Fibroblast of skin of left biceps (primary cell): ENCODE results near the gene EPO.

ENCODE experiments used
- DNase-seq, 2 experiments: peaks; one replicate each; pipeline ENCODE4 v3.0.0-alpha.2; 2013; ENCODE audit warnings: low read depth in 2 of 2

Gene EPO

DNA sequence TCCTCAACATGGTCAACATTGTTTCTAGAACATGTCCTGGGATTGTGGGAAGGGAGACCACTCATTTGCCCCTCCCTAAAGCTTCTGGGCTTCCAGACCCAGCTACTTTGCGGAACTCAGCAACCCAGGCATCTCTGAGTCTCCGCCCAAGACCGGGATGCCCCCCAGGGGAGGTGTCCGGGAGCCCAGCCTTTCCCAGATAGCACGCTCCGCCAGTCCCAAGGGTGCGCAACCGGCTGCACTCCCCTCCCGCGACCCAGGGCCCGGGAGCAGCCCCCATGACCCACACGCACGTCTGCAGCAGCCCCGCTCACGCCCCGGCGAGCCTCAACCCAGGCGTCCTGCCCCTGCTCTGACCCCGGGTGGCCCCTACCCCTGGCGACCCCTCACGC lies at the start of gene EPO:
Gene EPO (plus strand): TSS at position 190 of the 392 bp plus-strand sequence. CDS start 513 bp downstream, outside the sequence.
- no peak for DNase-seq

DNA sequence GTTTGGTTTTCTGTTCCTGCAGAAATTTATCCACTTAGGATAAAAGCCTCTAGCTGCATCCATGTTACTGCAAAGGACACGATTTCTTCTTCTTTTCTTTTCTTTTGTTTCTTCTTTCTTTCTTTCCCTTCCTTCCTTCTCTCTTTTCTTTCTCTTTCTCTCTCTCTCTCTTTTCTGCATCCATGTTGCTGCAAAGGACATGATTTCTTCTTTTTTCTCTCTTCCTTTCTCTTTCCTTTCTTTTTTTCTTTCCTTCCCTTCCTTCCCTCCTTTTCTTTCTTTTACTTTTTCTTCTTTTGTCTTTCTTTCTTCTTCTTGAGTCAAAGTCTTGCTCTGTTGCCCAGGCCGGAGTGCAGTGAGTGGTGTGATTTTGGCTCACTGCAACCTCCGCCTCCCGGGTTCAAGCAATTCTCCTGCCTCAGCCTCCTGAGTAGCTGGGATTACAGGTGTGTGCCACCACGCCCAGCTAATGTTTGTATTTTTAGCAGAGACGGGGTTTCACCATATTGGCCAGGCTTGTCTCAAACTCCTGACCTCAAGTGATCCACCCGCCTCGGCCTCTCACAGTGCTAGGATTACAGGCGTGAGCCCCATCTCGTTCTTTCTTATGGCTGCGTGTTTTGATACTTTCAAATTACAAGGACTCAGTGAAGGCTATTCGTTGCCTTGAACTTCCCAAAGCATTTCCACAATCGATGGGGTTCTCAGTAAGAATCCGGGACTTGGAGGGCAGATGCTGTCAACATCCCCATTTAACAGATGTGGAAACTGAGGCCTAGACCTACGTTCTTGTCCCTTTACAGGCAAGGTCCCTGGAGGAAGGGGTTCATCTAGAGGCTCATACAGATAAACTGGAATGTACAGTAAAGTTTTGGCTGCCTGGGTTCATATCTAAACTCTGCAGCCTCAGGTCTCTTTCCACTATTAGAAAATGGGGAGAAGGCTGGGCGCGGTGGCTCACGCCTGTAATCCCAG lies 48.6 kb upstream of the EPO start:
- DNase-seq, result no peak

DNA sequence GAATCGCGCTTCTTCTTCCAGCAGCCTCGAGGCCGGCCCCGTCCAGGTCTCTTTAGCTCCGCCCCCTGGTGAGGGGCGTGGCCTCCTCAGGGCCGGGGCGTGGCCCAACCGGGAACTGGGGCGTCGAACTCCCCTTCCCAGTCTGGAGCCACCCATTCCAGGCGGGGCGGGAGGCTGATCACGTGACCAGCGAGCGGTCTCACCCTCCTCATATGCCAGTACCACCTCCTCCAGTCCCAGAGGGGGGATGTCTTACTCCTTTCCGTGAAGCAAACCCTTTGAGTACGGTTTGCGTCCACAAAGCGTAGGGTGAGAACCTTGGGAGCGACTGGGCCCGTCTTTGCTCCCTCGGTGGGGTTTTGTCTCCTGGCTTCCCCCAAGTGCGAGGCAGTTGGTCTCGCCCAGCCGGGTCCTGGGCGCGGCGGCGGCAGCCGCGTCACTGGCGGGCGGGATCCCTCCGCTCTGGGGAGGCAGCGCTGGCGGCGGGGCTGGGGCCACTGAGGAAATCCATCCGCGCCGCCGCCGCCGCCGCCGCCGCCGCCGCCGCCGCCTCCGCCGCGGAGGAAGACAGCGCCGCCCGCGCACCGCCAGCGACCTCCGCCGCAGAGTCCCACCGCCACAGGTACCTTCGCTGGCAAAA lies 46.8 kb upstream of the EPO start, which contains the start of gene GNB2:
Gene GNB2 (plus strand): TSS at position 439 of the 640 bp plus-strand sequence. CDS start 2,526 bp downstream, outside the sequence.
- DNase-seq, result peak; percentile 99

DNA sequence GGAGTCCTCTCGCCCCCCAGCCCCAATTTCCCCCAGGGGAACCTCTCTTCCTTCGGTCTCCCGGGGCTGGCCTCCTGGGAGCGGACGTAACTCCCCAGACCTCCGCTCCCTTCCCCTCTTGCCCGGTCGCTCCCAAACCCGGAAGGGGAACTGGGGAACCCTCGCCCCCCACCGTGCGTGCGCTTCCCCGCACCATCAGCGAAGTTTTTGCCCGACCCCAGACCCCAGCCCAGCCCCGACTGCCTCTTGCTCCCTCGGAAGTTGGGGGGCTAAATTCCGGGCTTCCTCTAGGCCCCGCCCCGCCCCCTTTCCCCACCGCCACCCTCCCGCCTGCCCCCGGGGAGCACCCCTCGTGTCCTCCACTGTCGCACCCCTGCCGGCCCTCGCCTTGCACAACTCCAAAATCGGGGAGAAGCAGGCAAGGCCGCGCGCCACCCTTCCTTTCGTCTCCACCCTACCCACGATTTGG lies 46.3 kb upstream of the EPO start:
- DNase-seq, result no peak

DNA sequence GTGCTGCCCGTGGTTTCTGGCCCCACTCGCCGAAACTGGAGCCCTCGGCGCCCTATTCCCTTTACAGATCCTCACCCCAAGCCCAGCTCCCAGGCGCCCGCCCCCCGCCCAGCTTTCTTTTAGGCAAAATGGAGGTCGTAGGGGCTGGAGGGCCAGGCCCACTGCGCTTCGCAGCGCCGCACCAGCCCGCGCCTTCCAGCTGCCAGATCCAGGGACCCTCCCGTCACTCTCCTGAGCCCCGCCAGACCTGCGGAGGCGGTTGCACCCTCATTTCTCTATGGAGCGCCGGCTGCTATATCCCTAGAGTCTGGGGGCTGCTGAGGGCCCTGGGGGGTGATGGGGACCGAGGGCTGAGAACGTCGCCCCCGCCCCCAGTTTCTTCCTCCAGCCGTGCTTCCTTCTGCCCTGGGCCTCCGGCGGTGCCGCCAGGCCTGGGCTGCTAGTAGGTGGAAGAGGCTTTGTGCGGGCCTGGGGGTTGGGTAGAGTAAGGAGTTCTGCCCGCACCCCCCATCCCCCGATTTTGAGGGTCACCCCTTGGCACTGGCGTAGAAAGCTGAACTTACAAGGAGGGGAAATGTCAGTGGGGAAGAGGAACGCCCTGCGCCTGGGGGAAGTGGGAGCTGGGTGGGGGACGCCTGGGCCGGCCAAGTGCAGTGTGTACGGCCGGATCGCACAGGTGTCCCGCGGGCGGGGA lies 45.7 kb upstream of the EPO start:
- no peak for DNase-seq

DNA sequence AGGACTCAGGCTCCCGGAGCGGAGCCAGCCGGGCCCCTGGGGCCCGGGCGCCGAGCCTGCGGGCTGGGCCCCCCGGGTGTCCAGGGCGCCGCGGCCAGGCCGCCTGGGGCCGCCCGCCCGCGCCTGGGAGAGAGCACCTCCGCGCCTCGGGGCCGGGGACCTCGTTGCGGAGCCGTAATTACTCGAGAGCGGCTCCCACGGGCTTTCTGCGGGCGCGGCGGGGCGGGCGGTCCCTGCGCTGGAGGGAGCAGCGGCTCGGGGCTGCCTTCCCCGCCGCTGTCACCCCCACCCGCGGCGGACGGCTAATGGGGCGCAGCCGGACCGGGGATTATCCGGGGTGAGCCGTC lies 45.2 kb upstream of the EPO start:
- DNase-seq, result no peak

DNA sequence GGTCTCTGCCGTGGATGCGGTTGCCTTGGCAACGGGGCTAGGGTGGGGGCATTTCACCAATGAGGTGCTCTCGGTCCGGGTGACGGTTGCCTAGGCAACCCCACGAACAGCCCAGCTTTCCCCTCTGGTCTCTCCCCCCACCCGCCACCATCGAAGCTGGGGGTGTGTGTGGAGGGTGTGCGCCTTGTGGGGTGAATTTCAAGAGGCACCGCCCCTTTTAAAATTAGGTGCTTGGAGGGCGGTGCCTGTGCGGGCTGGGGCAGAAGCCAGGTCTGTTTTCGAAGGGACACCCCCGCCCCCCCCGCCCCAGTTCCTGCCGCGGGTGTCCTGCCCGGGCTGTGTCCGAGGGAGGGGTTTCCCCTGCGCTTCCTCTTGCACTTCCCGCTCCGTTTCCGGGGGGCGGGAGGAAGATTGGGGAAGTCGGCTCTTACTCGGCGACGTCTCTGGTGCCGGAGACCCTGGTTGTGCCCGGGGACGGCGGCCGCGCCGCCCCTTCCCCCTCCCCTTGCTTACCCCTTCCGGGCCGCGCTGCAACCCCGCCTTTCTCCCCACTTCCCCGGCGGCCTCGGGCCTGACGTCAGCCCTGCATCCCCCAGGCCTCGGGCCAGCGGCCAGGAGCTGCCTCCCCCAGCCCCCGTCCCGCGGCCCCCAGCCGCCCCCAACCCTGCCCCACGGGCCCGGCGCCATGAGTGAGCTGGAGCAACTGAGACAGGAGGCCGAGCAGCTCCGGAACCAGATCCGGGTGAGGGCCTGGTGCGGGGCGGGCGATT lies 44.5 kb upstream of the EPO start:
- DNase-seq, result peak in 1 of 2 experiments; percentile 13

DNA sequence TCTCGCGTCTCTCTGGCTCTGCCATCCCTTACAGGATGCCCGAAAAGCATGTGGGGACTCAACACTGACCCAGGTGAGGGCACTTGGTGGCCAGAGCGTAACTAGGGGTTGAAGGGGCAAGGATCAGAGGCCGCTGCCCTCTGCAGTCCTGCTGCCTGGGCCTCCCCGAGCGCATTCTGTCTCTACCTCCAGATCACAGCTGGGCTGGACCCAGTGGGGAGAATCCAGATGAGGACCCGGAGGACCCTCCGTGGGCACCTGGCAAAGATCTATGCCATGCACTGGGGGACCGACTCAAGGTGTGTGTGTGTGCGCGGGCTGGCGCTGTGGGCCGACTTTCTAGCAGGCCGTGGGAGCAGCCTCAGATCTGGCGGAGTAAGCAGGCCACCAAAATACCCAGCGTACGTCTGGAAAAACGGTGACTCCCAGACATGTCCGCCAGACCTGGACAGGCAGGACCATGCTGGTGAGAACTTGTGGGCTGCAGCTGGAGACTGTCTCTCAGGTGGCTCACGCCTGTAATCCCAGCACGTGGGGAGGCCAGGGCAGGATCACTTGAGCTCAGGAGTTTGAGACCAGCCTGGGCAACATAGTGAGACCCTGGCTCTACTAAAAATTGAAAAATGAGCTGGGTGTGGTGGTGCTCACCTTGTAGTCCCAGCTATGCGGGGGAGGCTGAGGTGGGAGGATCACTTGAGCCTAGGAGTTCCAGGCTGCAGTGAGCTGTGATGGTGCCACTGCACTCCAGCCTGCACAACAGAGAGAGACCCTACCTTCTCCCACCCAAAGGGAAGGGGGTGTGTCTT lies 43.6 kb upstream of the EPO start:
- no peak for DNase-seq

DNA sequence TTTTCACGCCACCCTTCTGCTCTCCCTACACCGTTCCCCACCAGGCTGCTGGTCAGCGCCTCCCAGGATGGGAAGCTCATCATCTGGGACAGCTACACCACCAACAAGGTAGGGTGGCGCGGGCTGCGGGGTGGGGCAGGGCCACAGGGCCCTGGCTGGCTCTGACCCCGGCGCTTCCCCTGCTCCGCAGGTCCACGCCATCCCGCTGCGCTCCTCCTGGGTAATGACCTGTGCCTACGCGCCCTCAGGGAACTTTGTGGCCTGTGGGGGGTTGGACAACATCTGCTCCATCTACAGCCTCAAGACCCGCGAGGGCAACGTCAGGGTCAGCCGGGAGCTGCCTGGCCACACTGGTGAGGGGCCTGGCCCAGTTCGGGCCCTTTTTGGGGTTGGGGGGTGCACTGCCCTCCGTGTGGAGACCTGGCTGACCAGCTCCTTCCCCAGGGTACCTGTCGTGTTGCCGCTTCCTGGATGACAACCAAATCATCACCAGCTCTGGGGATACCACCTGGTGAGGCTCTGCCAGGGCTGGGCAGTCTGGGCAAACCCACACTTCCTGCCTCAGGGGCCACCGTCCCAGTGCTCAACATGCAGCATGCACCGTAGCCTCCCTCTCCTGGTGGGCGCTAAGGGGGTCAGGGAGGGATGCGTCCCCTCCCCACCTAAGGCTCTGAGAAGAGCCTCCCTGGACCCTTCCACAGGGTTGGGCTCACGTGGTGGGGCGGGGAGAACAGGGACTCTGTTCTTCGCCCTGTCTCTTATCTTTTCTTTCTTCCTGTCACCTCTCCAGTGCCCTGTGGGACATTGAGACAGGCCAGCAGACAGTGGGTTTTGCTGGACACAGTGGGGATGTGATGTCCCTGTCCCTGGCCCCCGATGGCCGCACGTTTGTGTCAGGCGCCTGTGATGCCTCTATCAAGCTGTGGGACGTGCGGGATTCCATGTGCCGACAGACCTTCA lies 42.7 kb upstream of the EPO start:
- DNase-seq, result no peak

DNA sequence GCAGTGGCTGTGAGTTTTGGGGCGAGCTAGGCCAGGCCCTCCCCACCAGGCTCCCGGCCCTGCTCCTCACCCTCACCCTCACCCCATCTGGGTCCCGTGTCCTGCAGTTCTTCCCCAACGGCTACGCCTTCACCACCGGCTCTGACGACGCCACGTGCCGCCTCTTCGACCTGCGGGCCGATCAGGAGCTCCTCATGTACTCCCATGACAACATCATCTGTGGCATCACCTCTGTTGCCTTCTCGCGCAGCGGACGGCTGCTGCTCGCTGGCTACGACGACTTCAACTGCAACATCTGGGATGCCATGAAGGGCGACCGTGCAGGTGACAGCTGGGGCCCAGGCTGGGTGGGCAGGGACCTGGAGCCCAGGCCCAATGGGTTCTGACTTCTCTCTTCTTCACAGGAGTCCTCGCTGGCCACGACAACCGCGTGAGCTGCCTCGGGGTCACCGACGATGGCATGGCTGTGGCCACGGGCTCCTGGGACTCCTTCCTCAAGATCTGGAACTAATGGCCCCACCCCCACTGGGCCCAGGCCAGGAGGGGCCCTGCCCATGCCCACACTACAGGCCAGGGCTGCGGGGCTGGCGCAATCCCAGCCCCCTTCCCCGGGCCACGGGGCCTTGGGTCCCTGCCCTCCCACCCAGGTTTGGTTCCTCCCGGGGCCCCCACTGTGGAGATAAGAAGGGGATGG lies 41.8 kb upstream of the EPO start:
- no peak for DNase-seq

DNA sequence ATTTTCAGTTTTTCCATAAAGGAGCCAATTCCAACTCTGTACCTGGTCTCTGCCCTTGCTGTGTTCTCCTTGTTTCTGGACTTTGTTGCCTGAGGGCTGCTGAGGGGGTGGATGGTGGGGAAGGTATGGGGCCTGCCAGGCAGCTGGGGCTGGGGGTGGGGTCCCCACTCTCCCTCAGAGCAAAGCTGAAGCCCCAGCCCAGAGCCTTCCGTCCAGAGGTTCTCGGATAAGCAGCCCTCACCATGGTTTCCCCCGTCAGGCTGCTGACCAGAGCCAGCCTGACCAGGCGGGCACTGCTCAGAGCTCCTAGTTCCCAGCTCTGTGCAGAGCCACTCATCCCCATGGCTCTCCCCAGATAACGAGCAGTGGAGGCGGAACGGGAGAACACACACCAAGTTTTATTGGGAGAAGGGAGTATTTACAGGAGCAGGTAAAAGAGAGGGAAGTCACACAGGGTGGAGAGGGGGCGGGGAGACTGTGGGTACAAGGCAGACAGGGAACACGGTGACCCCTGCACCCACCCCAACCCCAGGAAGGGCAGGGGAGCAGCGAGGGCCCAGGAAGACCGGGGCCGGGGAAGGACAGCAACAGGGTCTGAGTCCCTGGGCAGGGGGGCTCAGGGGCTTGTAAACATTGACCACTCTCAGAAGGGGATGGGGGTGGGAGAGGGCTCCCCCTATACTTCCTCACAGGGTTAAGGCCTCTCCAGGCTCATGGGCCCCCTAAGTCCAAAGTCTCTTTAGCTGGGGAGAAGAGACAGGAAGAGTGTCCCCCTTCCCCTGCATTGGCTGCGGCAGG lies 40.9 kb upstream of the EPO start:
- no peak for DNase-seq

DNA sequence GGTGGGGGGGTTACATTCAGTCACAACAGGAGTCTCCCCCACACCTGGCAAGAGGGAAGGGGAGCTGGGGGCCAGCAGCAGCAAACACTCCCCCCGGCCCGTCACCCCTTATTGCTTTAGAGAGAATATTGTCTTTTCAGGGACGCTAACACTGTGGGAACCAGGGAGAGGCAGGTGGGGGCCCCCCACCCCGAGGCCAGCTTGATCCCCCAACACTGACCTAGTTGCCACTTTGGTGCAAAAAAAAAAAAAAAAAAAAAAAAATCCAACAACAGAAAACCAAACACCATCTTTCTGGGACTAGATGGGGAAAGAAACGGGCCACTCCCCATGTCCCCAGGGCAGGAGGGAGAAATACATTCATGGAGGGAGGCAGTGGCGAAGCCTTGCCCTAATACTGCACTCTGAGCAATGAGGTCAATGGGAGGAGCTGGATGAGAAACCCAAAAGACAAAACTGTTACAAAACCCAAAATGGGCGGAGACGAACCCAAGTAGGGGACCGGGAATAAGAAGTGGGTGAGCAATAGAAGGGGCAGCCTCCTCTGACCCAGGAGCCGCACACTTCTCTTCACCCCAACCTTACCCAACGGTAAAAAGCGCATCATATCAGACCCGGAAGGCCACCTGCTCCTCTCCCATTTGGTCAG lies 40.2 kb upstream of the EPO start:
- no peak for DNase-seq

DNA sequence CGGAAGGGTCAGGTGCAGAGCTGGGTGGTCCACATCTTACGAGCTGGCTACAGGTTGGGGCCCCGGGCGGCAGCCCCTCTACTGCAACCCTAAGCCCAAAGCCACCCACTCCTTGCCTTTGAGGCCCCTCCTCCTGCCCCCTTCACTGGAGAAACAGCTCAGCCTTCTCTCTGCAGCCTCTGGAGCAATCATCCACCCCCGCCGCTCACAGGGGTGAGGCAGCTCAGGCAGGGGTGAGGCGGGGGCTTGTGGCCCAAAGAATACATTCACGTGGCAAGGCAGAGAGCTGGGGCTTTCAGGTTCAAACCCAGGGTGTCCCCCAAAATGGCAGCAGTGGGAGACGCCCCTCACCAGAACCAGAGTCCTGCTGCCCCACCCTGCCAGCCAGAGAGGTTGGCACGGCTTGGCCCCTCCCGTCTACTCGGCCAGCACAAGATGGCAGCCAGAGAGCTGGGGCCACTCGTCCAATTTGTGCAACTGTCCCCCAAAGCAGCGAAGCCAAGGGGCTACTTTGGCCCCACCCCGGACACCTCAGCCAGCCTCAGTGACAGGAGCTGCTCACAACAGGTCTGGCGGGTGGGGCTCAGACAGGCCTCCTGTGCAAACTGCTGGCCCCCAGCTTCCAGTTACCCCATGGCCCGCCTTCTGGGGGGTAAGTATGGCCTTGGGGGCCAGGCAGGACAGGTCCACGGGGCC lies 39.5 kb upstream of the EPO start:
- DNase-seq, result no peak

DNA sequence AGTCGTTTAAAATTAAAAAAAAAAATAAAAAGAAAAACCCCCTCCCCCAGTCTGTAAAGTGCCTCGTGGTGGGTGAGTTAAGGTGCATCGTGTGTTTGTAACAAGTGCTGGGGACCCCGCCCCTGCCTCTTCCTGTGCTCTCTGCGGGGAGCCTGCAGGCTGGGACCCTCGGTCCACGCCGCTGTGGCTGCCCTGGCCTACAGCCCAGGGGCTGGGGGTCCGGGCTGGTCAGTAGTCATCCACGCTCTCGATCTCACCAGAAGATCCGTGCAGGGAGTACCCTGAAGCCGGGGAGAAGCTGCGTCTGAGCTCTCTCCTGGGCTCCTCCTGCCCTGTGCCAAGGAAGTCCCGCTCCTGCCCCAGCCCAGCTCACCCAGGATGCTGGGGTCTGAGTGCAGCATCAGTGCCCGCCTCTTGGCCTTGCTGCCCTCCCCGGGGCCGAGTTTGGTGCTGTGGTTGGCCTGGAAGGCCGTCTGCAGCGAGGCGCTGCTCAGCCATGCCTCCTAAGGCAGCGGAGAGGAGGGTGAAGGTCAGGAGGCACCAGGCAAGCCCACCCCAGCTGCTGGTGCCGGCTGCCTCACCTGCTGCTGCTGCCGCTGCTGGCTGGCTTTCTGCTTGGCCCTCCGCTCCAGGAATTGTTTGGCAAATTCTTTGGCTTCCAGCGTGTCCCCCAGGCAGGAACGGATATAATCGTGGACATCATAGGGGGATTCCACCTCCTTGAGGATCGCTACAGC lies 38.6 kb upstream of the EPO start:
- no peak for DNase-seq

DNA sequence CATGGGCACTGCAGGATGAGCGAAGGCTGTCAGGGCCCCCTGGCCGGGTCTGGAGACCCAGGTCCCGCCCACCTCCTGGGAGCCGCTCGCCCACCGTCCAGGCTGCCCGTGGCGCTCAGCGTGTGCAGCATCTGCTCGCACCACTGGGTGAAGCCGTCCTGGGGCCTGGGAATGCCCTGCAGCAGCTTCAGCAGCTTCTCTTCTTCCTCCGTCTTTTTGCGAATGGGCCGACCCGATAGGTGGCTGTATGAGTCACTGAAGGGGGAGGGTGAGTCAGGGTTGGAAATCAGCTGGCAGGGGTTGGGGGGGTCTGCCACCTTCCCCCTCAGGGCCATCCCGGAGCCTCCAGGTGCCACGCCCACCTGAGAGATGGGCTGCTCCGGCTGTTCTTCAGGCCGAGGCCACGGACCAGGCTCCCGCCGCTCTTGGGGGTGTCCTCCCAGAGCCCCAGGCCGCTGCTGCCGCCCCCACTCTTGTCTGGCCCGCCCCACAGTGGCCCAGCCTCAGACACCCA lies 38.0 kb upstream of the EPO start:
- no peak for DNase-seq
